CD4-positive, alpha-beta T cell treated with Interferon alpha-2 for 1 hour (primary cell): Measurements from ENCODE around the gene WBP1.
"Not testable (repeated sequence)": the region's sequence is repeated elsewhere in the genome, so short reads cannot be mapped to it uniquely, and the experiment has no call there.

Experiments used
- DNase-seq, 2 donors: peaks; one replicate each; pipeline ENCODE4 v3.0.0-alpha.2; 2020 to 2022

The WBP1 gene

GRCh38 chr2:74457129-74457548 is 1.1 kb upstream of the WBP1 start:
- no peak for DNase-seq

GRCh38 chr2:74457549-74458131 is 598 bp upstream of the WBP1 start:
- peak; percentile 83 to 87 for DNase-seq

GRCh38 chr2:74458938-74459363 is 713 bp downstream of the WBP1 start:
- no peak for DNase-seq

- DNase-seq = not testable (repeated sequence)
Measured at GRCh38 chr2:74459503-74460118, 1.4 kb downstream of the WBP1 start.

GRCh38 chr2:74460187-74460586 is 1.9 kb downstream of the WBP1 start:
- not testable (repeated sequence) for DNase-seq

GRCh38 chr2:74461187-74462053 is 3.2 kb downstream of the WBP1 start:
- DNase-seq = no peak

- DNase-seq = no peak
Measured at GRCh38 chr2:74462054-74462785, 4.0 kb downstream of the WBP1 start.

GRCh38 chr2:74462786-74463105 is 4.5 kb downstream of the WBP1 start:
- no peak for DNase-seq

GRCh38 chr2:74464406-74464805 is 6.2 kb downstream of the WBP1 start:
- no peak for DNase-seq

GRCh38 chr2:74470742-74471141 is 12.5 kb downstream of the WBP1 start:
- DNase-seq = not testable (repeated sequence)

GRCh38 chr2:74471332-74472065 is 13.3 kb downstream of the WBP1 start:
- no peak for DNase-seq

GRCh38 chr2:74472086-74472944 is 14.1 kb downstream of the WBP1 start, which contains the start of gene MRPL53:
Gene MRPL53, minus strand, starts transcription at chr2:74472680. Its CDS starts 20 bp downstream, at chr2:74472660.
- DNase-seq = peak; percentile 94 to 96

- no peak for DNase-seq
Measured at GRCh38 chr2:74472945-74473258, 14.7 kb downstream of the WBP1 start.

- DNase-seq = no peak
Measured at GRCh38 chr2:74474481-74474880, 16.2 kb downstream of the WBP1 start.

- no peak for DNase-seq
Measured at GRCh38 chr2:74474899-74475298, 16.7 kb downstream of the WBP1 start.

GRCh38 chr2:74481431-74481830 is 23.2 kb downstream of the WBP1 start:
- no peak for DNase-seq

- peak; percentile 47 to 70 for DNase-seq
Measured at GRCh38 chr2:74481961-74482800, 23.9 kb downstream of the WBP1 start.

- DNase-seq = peak; percentile 94 to 95
Measured at GRCh38 chr2:74482801-74483674, 24.8 kb downstream of the WBP1 start, which contains the start of the genes CCDC142 and TTC31. Gene CCDC142, minus strand, starts transcription at chr2:74482998. Its CDS starts 161 bp downstream, at chr2:74482837. Gene TTC31, plus strand, starts transcription at chr2:74483081. Its CDS starts 15 bp downstream, at chr2:74483096.

GRCh38 chr2:74483675-74484164 is 25.5 kb downstream of the WBP1 start:
- not testable (repeated sequence) for DNase-seq
